ELF-1 (cell line): ENCODE results near the gene RAET1L.
"Not testable (repeated sequence)": the region's sequence is repeated elsewhere in the genome, so short reads cannot be mapped to it uniquely, and the experiment has no call there.

Experiments
- DNase-seq: peaks from one replicate; pipeline ENCODE4 v3.0.0-alpha.2; 2016; ENCODE audit warnings: low read depth, low spot score

RAET1L gene

GRCh38 chr6:149991838-149992237 lies 33.5 kb downstream of the RAET1L start:
- DNase-seq = no peak

- peak; percentile 30 for DNase-seq
Observed at GRCh38 chr6:149991472-149991795, 33.9 kb downstream of the RAET1L start.

- peak; percentile 36 for DNase-seq
Observed at GRCh38 chr6:149990661-149991471, 34.5 kb downstream of the RAET1L start.

- DNase-seq = peak; percentile 27
Observed at GRCh38 chr6:149990212-149990660, 35.1 kb downstream of the RAET1L start.

GRCh38 chr6:149988550-149989346 lies 36.6 kb downstream of the RAET1L start:
- no peak for DNase-seq

GRCh38 chr6:149987602-149988107 lies 37.7 kb downstream of the RAET1L start:
- no peak for DNase-seq

- no peak for DNase-seq
Observed at GRCh38 chr6:149985481-149985937, 39.8 kb downstream of the RAET1L start.

- no peak for DNase-seq
Observed at GRCh38 chr6:149984773-149985172, 40.6 kb downstream of the RAET1L start.

- no peak for DNase-seq
Observed at GRCh38 chr6:149983145-149983544, 42.2 kb downstream of the RAET1L start.

GRCh38 chr6:149979293-149979692 lies 46.0 kb downstream of the RAET1L start:
- no peak for DNase-seq

GRCh38 chr6:149978610-149979009 lies 46.7 kb downstream of the RAET1L start:
- DNase-seq = no peak

- DNase-seq = no peak
Observed at GRCh38 chr6:149977221-149977620, 48.1 kb downstream of the RAET1L start.

GRCh38 chr6:149975400-149975799 lies 49.9 kb downstream of the RAET1L start:
- DNase-seq = no peak

- DNase-seq = no peak
Observed at GRCh38 chr6:149974825-149975224, 50.5 kb downstream of the RAET1L start.

- DNase-seq = not testable (repeated sequence)
Observed at GRCh38 chr6:149974394-149974793, 50.9 kb downstream of the RAET1L start.

GRCh38 chr6:149969635-149970034 lies 55.7 kb downstream of the RAET1L start:
- DNase-seq = no peak

- DNase-seq = not testable (repeated sequence)
Observed at GRCh38 chr6:149968909-149969308, 56.4 kb downstream of the RAET1L start.
